ENCODE data around the gene FOSL2.

GRCh38 chr2:28433215-28433614 lies 40.6 kb downstream of the FOSL2 start:
- no peak for TF ChIP-seq CTCF (IDR thresholded peaks at IDR 0.05)
- no peak for TF ChIP-seq EZH2 (IDR thresholded peaks at IDR 0.05; ENCODE audit: borderline replicate concordance, insufficient read depth, low read depth, low read length, poor library complexity, severe bottlenecking)
